Heart right ventricle (tissue), 16 donors: ENCODE measurements around the gene MAZ. TPM values are rescaled to one million over a fixed set of nuclear protein-coding genes. Genes with fewer than 3 reads are reported as not detected.
"Not testable (repeated sequence)": the region's sequence is repeated elsewhere in the genome, so short reads cannot be mapped to it uniquely, and the experiment has no call there.

ENCODE experiments used
- ATAC-seq, 8 donors: fragments of 200-7000 bp; cut with Tn5 transposase; one replicate each; pipeline ENCODE4 v1.9.1; 2020; ENCODE audit warnings: mild to moderate bottlenecking in 8 of 8, moderate library complexity in 8 of 8, moderate number of reproducible peaks in 1 of 8
- DNase-seq, 2 donors: peaks; one replicate each; pipeline ENCODE4 v3.0.0-alpha.2; 2020
- H3K27ac ChIP-seq, 10 donors: fragments of 200-600 bp; sonication (generic) in 2 of 10; one replicate each; pipeline versions ENCODE4 v1.5.0 to v1.8.0; 2020 to 2022; ENCODE audit warnings: mild to moderate bottlenecking in 3 of 10
- H3K27me3 ChIP-seq, 7 donors: fragments of 200-600 bp; one replicate each; pipeline ENCODE4 v1.8.0; 2021 to 2022; ENCODE audit warnings: mild to moderate bottlenecking in 2 of 7
- H3K36me3 ChIP-seq, 9 donors: fragments of 200-600 bp; sonication (generic) in 1 of 9; one replicate each; pipeline versions ENCODE4 v1.5.0 to v1.8.0; 2020 to 2022; ENCODE audit warnings: mild to moderate bottlenecking in 2 of 9
- H3K4me1 ChIP-seq, 9 donors: fragments of 200-600 bp; sonication (generic) in 1 of 9; one replicate each; pipeline versions ENCODE4 v1.5.0 to v1.8.0; 2020 to 2022; ENCODE audit warnings: mild to moderate bottlenecking in 4 of 9
- H3K4me3 ChIP-seq, 10 donors: fragments of 200-600 bp; sonication (generic) in 2 of 10; one replicate each; pipeline versions ENCODE4 v1.5.0 to v1.8.0; 2020 to 2022; ENCODE audit warnings: mild to moderate bottlenecking in 7 of 10, moderate library complexity in 2 of 10
- H3K9me3 ChIP-seq, 11 donors: fragments of 200-600 bp in 10 of 11; sonication (generic) in 2 of 11; one replicate each; pipeline versions ENCODE4 v1.5.0 to v1.8.0; 2013 to 2022; ENCODE audit warnings: mild to moderate bottlenecking in 2 of 11, control low read depth in 1 of 11, moderate library complexity in 1 of 11
- CTCF ChIP-seq, 9 donors: fragments of 200-600 bp; sonication (generic) in 2 of 9; IDR thresholded peaks; one replicate each; pipeline versions ENCODE4 v1.5.0 to v1.8.0; 2021 to 2022; ENCODE audit warnings: antibody characterized with exemption in 9 of 9, mild to moderate bottlenecking in 5 of 9, moderate library complexity in 1 of 9
- WGBS, 2 donors: extraction: QIAGEN DNeasy Blood & Tissue Kit; methylation state at CpG; one replicate each; pipeline ENCODE4 v1.1.7; 2013; ENCODE audit warnings: inconsistent platforms in 1 of 2; 5-methylcytosine and 5-hydroxymethylcytosine counted together
- intact Hi-C, 10 donors: fragments of 100-400 bp; cut with DNase I; formaldehyde crosslinking; loops; one replicate each; pipeline versions ENCODE4 v1.11.1 to v1.14.2; 2022
- polyA plus RNA-seq, 2 donors: library from polyadenylated mRNA; stranded (reverse); fragments of 200-250 nt; gene quantifications; one replicate each; pipeline ENCODE4 v1.2.3, GENCODE V29; 2013
- total RNA-seq, 10 donors: library from RNA; stranded (reverse); fragmentation: NEBNext Ultra II Directional in 3 of 10; extraction: Animal tissue kit (Norgen Biotek cat#: 25700) in 3 of 10; gene quantifications; one replicate each; pipeline versions ENCODE4 v1.2.1 to v1.2.4, GENCODE V29; 2021 to 2023
- donor health status: Arrhythmogenic right ventricular cardiomyopathy.
- donor health status: ischemic (EF 13 %, LVEDD 7.1; RV severe dilation, severe dysfunction).
- donor health status: healthy with polysubstance abuse.
- donor health status: DM: no; HTN: yes; CAD: no.
- donor health status: DM: no; HTN: no; CAD: no.
- donor health status: ischemic (EF 25% LVEDD 6.9; RV normal size, moderate dysfunction).
- donor health status: ischemic (EF 25% LVEDD 5.7; RV mildly dilated, moderate dysfunction).
- donor health status: healthy.
- donor health status: DM: yes; HTN: yes; CAD: no.
- donor health status: Ischemic cardiomyopathy.
- donor health status: ischemic (EF 35%, LVEDD 5.7; RV mildly dilated, moderate dysfunction).
- donor health status: nonischemic (EF 11% LVEDD 7.7; RV severe dilation, severe dysfunction).
- donor health status: DM: yes; HTN: yes; CAD: no.
- donor health status: PGD.
- donor health status: ischemic (EF 29% LVEDD 5.4; RV normal size, mild dysfunction).
- donor health status: nonischemic (EF 23%, LVEDD 6.1; RV moderate dilation, normal function).

Gene MAZ
- total and polyA plus RNA-seq, 12 donors, result 44.2 to 115 (median 66.3) TPM

GRCh38 chr16:29790949-29791844 lies 15.1 kb upstream of the MAZ start:
- intact Hi-C loops, result loop anchor here in 3 of 10 donors (1.0 to 2.0 kb wide), 3 partner anchors 14 to 25 kb away; partner anchors contain the start of gene PAGR1 (in 1 of the 3)
- ATAC-seq, result peak in 2 of 8 donors; percentile 2 to 9
- TF ChIP-seq CTCF (IDR thresholded peaks at IDR 0.05), result no peak

GRCh38 chr16:29791845-29792807 lies 14.2 kb upstream of the MAZ start:
- TF ChIP-seq CTCF (IDR thresholded peaks at IDR 0.05), result no peak
- no peak for DNase-seq
- Histone ChIP-seq H3K9me3 (no peaks in the 10 kb centered on the region), H3K4me3 (peak overlapping the region in 5 of 10 donors; percentile 69 to 98 (median 82)), H3K27me3 (no peaks in the 10 kb centered on the region), H3K27ac (peak overlapping the region in 1 of 10 donors; percentile 87), H3K36me3 (peaks cover 0 to 9% (median 0%) of the 10 kb centered on the region in 9 donors), H3K4me1 (peaks cover 10 to 28% (median 20%) of the 10 kb centered on the region in 9 donors)
- intact Hi-C loops, result loop anchor here in 1 of 10 donors (2.0 kb wide), 1 partner anchor 13 kb away; no protein-coding TSS in a partner anchor
- 76 to 80% methylated on average over 9 of the region's 9 CpGs for WGBS, 2 donors
- ATAC-seq, result no peak

More at GRCh38 chr16:29790949-29791844, 15.1 kb upstream of the MAZ start:
- Histone ChIP-seq H3K4me3 (peak overlapping the region; percentile 56 to 98 (median 83)), H3K4me1 (peaks cover 10 to 28% (median 20%) of the 10 kb centered on the region in 9 donors), H3K27me3 (no peaks in the 10 kb centered on the region), H3K27ac (peak overlapping the region in 7 of 10 donors; percentile 84 to 97 (median 94)), H3K9me3 (no peaks in the 10 kb centered on the region), H3K36me3 (no peaks in the 10 kb centered on the region)
- no peak for DNase-seq
- WGBS, 2 donors, result 1 to 2% methylated on average over 31 of the region's 31 CpGs

GRCh38 chr16:29793153-29793552 lies 13.2 kb upstream of the MAZ start:
- ATAC-seq, H3K9me3 ChIP-seq, DNase-seq, H3K4me3 ChIP-seq, H3K27me3 ChIP-seq, intact Hi-C loops, H3K27ac ChIP-seq: not testable (repeated sequence)
- peaks cover 0 to 19% (median 0%) of the 10 kb centered on the region in 9 donors for H3K36me3 ChIP-seq
- peaks cover 10 to 28% (median 20%) of the 10 kb centered on the region in 9 donors for H3K4me1 ChIP-seq
- WGBS, 2 donors, result 89 to 90% methylated on average over 18 of the region's 18 CpGs

- no peak for DNase-seq
- H3K36me3 ChIP-seq, result peaks cover 0 to 30% (median 5%) of the 10 kb centered on the region in 9 donors
- no peaks in the 10 kb centered on the region for H3K9me3 ChIP-seq
- no peak overlapping the region for H3K4me3 ChIP-seq
- H3K27me3 ChIP-seq, result no peaks in the 10 kb centered on the region
- TF ChIP-seq CTCF (IDR thresholded peaks at IDR 0.05), result no peak
- intact Hi-C loops, result no loop called here
- no peak overlapping the region for H3K27ac ChIP-seq
- no peak for ATAC-seq
- WGBS, 2 donors, result 99% methylated on average over 3 of the region's 3 CpGs
- peaks cover 10 to 27% (median 20%) of the 10 kb centered on the region in 9 donors for H3K4me1 ChIP-seq
Measured at GRCh38 chr16:29794231-29794710, 12.1 kb upstream of the MAZ start.
